SK-N-SH treated with all-trans-retinoic acid at 6 μM for 48 hours (cell line): Measurements from ENCODE around the gene CAMSAP3.
"Not testable (repeated sequence)": the region's sequence is repeated elsewhere in the genome, so short reads cannot be mapped to it uniquely, and the experiment has no call there.

Experiments
- ATAC-seq: fragments of 200-7000 bp; cut with Tn5 transposase; 3 replicates; pipeline ENCODE4 v1.9.1; 2020; ENCODE audit warnings: mild to moderate bottlenecking, moderate library complexity
- ARNTL ChIP-seq: fragments of 450-650 bp; formaldehyde crosslinking; IDR thresholded peaks from 2 replicates; pipeline ENCODE4 v1.5.0; 2020; ENCODE audit warnings: low read depth, mild to moderate bottlenecking, moderate library complexity, borderline replicate concordance
- BACH2 ChIP-seq: fragments of 250-450 bp; sonication (Bioruptor Pico); IDR thresholded peaks from 2 replicates; pipeline ENCODE4 v1.9.0; 2021; ENCODE audit warnings: mild to moderate bottlenecking, borderline replicate concordance
- CSDC2 ChIP-seq: fragments of 250-450 bp; sonication (Bioruptor Pico); IDR thresholded peaks from 2 replicates; pipeline ENCODE4 v1.5.0; 2020; ENCODE audit warnings: mild to moderate bottlenecking, moderate library complexity
- ESRRG ChIP-seq: fragments of 250-450 bp; sonication (Bioruptor Pico); IDR thresholded peaks from 2 replicates; pipeline ENCODE4 v1.6.1; 2021; ENCODE audit warnings: mild to moderate bottlenecking
- GLIS3 ChIP-seq: fragments of 250-450 bp; sonication (Bioruptor Pico); IDR thresholded peaks from 2 replicates; pipeline ENCODE4 v1.5.0; 2020; ENCODE audit warnings: mild to moderate bottlenecking, moderate library complexity
- ISL1 ChIP-seq: fragments of 250-450 bp; sonication (Bioruptor Pico); IDR thresholded peaks from 2 replicates; pipeline ENCODE4 v2.1.2; 2022; ENCODE audit warnings: mild to moderate bottlenecking, moderate library complexity
- OSR1 ChIP-seq: fragments of 250-450 bp; sonication (Bioruptor Pico); IDR thresholded peaks from 2 replicates; pipeline ENCODE4 v1.8.0; 2022; ENCODE audit warnings: moderate library complexity, mild to moderate bottlenecking, inconsistent platforms
- SNAI2 ChIP-seq: fragments of 250-450 bp; sonication (Bioruptor Pico); IDR thresholded peaks from 2 replicates; pipeline ENCODE4 v1.5.0; 2020; ENCODE audit warnings: mild to moderate bottlenecking, moderate library complexity
- TCF4 ChIP-seq: fragments of 250-450 bp; sonication (Bioruptor Pico); IDR thresholded peaks from 2 replicates; pipeline ENCODE4 v1.8.0; 2021; ENCODE audit warnings: mild to moderate bottlenecking, moderate library complexity, borderline replicate concordance
- ZC3H10 ChIP-seq: fragments of 250-450 bp; sonication (Bioruptor Pico); IDR thresholded peaks from 2 replicates; pipeline ENCODE4 v1.5.1; 2021; ENCODE audit warnings: mild to moderate bottlenecking, moderate library complexity
- ZFP3 ChIP-seq: fragments of 250-450 bp; sonication (Bioruptor Pico); IDR thresholded peaks from 2 replicates; pipeline ENCODE4 v1.5.0; 2020; ENCODE audit warnings: mild to moderate bottlenecking, moderate library complexity
- ZNF565 ChIP-seq: fragments of 450-650 bp; formaldehyde crosslinking; conservative IDR thresholded peaks from 2 replicates; pipeline ENCODE4 v1.5.0; 2020; ENCODE audit warnings: low read depth, mild to moderate bottlenecking, moderate library complexity
- ZNF70 ChIP-seq: fragments of 450-650 bp; formaldehyde crosslinking; IDR thresholded peaks from 2 replicates; pipeline ENCODE4 v1.5.0; 2020; ENCODE audit warnings: mild to moderate bottlenecking, moderate library complexity
- ZNF8 ChIP-seq: fragments of 450-650 bp; formaldehyde crosslinking; IDR thresholded peaks from 2 replicates; pipeline ENCODE4 v1.5.0; 2020; ENCODE audit warnings: mild to moderate bottlenecking, moderate library complexity
- TF ChIP-seq, protein P1 (sequence below): fragments of 250-450 bp; sonication (Bioruptor Pico); IDR thresholded peaks from 2 replicates; pipeline ENCODE4 v1.5.0; 2020; ENCODE audit warnings: mild to moderate bottlenecking, moderate library complexity
- TF ChIP-seq, protein P2 (sequence below): fragments of 250-450 bp; sonication (Bioruptor Pico); IDR thresholded peaks from 2 replicates; pipeline ENCODE4 v1.8.0; 2020; ENCODE audit warnings: mild to moderate bottlenecking, moderate library complexity, borderline replicate concordance
- TF ChIP-seq, protein P3 (sequence below): fragments of 250-450 bp; sonication (Bioruptor Pico); IDR thresholded peaks from 2 replicates; pipeline ENCODE4 v1.8.0; 2021; ENCODE audit warnings: low read depth, mild to moderate bottlenecking, moderate library complexity, borderline replicate concordance
- TF ChIP-seq, protein P4 (sequence below): fragments of 250-450 bp; sonication (Bioruptor Pico); IDR thresholded peaks from 2 replicates; pipeline ENCODE4 v1.5.1; 2020; ENCODE audit warnings: low read depth, mild to moderate bottlenecking, moderate library complexity

Gene CAMSAP3

DNA sequence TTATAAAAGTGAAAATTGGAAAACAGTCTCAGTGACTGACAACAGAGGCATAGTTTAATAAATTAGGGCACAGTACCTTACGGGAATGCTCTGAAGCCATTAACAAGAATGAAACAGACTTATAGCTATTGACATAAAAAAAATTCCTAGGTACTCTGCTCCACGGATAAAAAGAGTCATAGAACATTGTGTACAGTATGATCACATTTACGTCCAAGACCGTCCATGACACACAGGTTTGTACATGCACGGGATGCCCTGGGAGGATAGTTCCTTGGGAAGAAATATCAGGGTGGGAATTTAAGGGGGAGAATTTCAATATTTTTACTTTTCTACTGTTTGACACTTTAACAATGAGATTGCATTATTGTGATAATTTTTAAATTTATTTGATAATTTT, 24.9 kb upstream of the CAMSAP3 start (continued):
- TF ChIP-seq, protein P1, sequence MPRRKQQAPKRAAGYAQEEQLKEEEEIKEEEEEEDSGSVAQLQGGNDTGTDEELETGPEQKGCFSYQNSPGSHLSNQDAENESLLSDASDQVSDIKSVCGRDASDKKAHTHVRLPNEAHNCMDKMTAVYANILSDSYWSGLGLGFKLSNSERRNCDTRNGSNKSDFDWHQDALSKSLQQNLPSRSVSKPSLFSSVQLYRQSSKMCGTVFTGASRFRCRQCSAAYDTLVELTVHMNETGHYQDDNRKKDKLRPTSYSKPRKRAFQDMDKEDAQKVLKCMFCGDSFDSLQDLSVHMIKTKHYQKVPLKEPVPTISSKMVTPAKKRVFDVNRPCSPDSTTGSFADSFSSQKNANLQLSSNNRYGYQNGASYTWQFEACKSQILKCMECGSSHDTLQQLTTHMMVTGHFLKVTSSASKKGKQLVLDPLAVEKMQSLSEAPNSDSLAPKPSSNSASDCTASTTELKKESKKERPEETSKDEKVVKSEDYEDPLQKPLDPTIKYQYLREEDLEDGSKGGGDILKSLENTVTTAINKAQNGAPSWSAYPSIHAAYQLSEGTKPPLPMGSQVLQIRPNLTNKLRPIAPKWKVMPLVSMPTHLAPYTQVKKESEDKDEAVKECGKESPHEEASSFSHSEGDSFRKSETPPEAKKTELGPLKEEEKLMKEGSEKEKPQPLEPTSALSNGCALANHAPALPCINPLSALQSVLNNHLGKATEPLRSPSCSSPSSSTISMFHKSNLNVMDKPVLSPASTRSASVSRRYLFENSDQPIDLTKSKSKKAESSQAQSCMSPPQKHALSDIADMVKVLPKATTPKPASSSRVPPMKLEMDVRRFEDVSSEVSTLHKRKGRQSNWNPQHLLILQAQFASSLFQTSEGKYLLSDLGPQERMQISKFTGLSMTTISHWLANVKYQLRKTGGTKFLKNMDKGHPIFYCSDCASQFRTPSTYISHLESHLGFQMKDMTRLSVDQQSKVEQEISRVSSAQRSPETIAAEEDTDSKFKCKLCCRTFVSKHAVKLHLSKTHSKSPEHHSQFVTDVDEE (CRISPR knock-in tag), result no peak
- no peak for TF ChIP-seq SNAI2
- TF ChIP-seq ISL1 (CRISPR knock-in tag), result no peak
- TF ChIP-seq, protein P2, sequence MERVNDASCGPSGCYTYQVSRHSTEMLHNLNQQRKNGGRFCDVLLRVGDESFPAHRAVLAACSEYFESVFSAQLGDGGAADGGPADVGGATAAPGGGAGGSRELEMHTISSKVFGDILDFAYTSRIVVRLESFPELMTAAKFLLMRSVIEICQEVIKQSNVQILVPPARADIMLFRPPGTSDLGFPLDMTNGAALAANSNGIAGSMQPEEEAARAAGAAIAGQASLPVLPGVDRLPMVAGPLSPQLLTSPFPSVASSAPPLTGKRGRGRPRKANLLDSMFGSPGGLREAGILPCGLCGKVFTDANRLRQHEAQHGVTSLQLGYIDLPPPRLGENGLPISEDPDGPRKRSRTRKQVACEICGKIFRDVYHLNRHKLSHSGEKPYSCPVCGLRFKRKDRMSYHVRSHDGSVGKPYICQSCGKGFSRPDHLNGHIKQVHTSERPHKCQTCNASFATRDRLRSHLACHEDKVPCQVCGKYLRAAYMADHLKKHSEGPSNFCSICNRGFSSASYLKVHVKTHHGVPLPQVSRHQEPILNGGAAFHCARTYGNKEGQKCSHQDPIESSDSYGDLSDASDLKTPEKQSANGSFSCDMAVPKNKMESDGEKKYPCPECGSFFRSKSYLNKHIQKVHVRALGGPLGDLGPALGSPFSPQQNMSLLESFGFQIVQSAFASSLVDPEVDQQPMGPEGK (CRISPR knock-in tag), result no peak
- no peak for TF ChIP-seq BACH2 (CRISPR knock-in tag)
- TF ChIP-seq TCF4 (CRISPR knock-in tag), result no peak
- TF ChIP-seq, all 23 proteins: peak for 0

DNA sequence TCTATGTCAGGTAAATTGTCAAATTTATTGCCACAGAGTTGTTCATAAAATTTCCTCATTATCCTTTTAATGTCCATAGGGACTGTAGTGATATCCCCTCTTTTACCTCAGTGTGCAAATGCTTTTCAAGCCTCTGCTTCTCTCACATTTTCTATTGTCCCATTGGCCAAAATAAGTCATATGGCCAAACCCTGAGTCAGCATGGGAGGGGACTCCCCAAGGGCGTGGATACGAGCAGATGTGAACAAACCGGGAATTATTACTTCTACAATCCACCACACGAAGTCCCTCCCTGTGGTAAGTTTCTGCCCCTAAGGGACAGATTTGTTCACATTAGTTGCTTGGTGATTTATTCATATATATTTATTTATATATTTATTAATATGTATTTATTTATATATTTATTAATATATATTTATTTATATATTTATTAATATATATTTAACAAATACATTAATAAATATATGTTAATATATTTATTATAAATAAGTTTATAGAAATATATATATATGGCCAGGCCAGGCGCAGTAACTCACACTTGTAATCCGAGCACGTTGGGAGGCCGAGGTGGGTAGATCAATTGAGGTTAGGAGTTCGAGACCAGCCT, 20.1 kb upstream of the CAMSAP3 start:
- ATAC-seq, result no peak
- TF ChIP-seq BACH2 (CRISPR knock-in tag), result no peak

DNA sequence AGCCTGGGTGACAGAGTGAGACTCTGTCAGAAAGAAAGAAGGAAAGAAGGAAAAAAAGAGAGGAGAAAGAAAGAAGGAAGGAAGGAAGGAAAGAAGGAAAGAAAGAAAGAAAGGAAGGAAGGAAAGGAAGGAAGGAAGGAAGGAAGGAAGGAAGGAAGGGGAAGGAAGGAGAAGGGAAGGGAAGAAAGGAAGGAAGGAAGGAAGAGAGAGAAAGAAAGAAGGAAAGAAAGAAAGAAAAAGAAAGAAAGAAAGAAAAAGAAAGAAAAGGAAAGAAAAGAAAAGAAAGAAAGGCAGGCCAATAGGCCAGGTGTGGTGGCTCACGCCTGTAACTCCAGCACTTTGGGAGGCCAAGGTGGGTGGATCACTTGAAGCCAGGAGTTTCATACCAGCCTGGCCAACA, 18.2 kb upstream of the CAMSAP3 start:
- not testable (repeated sequence) for ATAC-seq

DNA sequence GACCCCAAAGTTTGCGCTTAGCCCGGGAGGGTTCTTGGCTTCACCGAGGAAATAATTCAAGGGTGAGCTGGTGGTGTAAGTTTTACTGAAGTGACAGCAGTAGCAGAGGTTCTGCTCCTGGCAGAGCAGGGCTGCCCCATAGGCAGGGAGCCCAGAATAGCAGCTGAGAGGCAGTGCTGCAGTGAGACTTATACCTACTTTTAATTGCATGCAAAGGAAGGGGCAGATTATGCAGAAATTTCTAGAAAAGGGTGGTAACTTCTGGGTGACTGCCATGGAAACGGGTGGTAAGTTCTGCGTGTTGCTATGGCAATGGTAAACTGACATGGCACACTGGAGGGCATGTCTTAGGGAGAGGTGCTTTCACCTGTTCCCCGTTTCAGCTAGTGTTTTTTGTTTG, 17.5 kb upstream of the CAMSAP3 start:
- no peak for ATAC-seq

DNA sequence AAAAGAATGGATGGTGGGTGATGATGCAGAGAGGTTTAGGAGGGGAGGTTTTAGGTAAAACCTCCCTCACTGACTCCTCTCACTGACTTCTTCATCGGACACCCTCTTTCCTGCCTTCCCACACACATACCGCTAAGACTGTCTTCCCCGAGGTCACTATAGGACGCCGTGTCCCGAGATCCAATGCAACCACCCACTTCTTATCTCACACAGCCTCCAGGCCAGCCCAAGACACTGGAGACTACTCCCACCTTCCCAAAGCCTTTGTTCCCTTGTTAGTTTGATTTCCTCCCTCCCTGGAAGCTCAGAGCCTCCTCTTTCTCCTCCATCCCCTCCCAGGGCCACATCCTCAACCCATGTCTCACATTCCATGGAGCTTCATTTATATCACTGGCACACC, 16.5 kb upstream of the CAMSAP3 start:
- ATAC-seq, result no peak
- TF ChIP-seq CSDC2 (no peak), ESRRG (no peak), ZC3H10 (no peak), GLIS3 (CRISPR knock-in tag) (no peak), OSR1 (no peak), ZNF8 (no peak), SNAI2 (no peak), ARNTL (CRISPR knock-in tag) (no peak), TCF4 (CRISPR knock-in tag) (no peak), ZNF565 (CRISPR knock-in tag) (no peak), ZFP3 (CRISPR knock-in tag) (no peak)
- TF ChIP-seq, protein P3, sequence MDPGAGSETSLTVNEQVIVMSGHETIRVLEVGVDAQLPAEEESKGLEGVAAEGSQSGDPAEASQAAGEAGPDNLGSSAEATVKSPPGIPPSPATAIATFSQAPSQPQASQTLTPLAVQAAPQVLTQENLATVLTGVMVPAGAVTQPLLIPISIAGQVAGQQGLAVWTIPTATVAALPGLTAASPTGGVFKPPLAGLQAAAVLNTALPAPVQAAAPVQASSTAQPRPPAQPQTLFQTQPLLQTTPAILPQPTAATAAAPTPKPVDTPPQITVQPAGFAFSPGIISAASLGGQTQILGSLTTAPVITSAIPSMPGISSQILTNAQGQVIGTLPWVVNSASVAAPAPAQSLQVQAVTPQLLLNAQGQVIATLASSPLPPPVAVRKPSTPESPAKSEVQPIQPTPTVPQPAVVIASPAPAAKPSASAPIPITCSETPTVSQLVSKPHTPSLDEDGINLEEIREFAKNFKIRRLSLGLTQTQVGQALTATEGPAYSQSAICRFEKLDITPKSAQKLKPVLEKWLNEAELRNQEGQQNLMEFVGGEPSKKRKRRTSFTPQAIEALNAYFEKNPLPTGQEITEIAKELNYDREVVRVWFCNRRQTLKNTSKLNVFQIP (CRISPR knock-in tag), result no peak
- TF ChIP-seq, protein P2 (CRISPR knock-in tag), result no peak
- TF ChIP-seq, protein P4, sequence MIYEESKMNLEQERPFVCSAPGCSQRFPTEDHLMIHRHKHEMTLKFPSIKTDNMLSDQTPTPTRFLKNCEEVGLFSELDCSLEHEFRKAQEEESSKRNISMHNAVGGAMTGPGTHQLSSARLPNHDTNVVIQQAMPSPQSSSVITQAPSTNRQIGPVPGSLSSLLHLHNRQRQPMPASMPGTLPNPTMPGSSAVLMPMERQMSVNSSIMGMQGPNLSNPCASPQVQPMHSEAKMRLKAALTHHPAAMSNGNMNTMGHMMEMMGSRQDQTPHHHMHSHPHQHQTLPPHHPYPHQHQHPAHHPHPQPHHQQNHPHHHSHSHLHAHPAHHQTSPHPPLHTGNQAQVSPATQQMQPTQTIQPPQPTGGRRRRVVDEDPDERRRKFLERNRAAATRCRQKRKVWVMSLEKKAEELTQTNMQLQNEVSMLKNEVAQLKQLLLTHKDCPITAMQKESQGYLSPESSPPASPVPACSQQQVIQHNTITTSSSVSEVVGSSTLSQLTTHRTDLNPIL (CRISPR knock-in tag), result no peak

More for the DNA sequence above, 17.5 kb upstream of the CAMSAP3 start:
- TF ChIP-seq, protein P2 (CRISPR knock-in tag), result no peak
- TF ChIP-seq ZNF70 (no peak), OSR1 (no peak), SNAI2 (no peak)
- TF ChIP-seq, protein P4 (CRISPR knock-in tag), result no peak
